ENCODE measurements around the gene RAB14.

The RAB14 gene

GRCh38 chr9:121201738-121202533 is at the start of gene RAB14:
RAB14 (minus strand) TSS chr9:121201869; CDS start chr9:121193412, 8,457 bp downstream.
- peak; percentile 100 for DNase-seq (ENCODE audit: low spot score)

GRCh38 chr9:121249563-121249962 is 47.9 kb upstream of the RAB14 start:
- DNase-seq (ENCODE audit: low spot score): peak; percentile 36

- DNase-seq (ENCODE audit: low spot score): no peak
These were observed 45.3 kb upstream of the RAB14 start for GRCh38 chr9:121246821-121247561.

- DNase-seq (ENCODE audit: low spot score): no peak
These were observed 41.3 kb upstream of the RAB14 start for GRCh38 chr9:121242959-121243346.

GRCh38 chr9:121242219-121242958 is 40.7 kb upstream of the RAB14 start:
- no peak for DNase-seq (ENCODE audit: low spot score)

- DNase-seq (ENCODE audit: low spot score): no peak
These were observed 38.9 kb upstream of the RAB14 start for GRCh38 chr9:121240472-121241135.

- no peak for DNase-seq (ENCODE audit: low spot score)
These were observed 38.2 kb upstream of the RAB14 start for GRCh38 chr9:121239851-121240250.

GRCh38 chr9:121239071-121239470 is 37.4 kb upstream of the RAB14 start:
- DNase-seq (ENCODE audit: low spot score): no peak

GRCh38 chr9:121237916-121238315 is 36.2 kb upstream of the RAB14 start:
- no peak for DNase-seq (ENCODE audit: low spot score)

- DNase-seq (ENCODE audit: low spot score): no peak
These were observed 33.8 kb upstream of the RAB14 start for GRCh38 chr9:121235512-121235911.

- no peak for DNase-seq (ENCODE audit: low spot score)
These were observed 33.1 kb upstream of the RAB14 start for GRCh38 chr9:121234832-121235161.

- no peak for DNase-seq (ENCODE audit: low spot score)
These were observed 32.5 kb upstream of the RAB14 start for GRCh38 chr9:121233906-121234831.

- DNase-seq (ENCODE audit: low spot score): no peak
These were observed 30.6 kb upstream of the RAB14 start for GRCh38 chr9:121232251-121232650.

- DNase-seq (ENCODE audit: low spot score): no peak
These were observed 28.6 kb upstream of the RAB14 start for GRCh38 chr9:121230256-121230655.

GRCh38 chr9:121227862-121228261 is 26.2 kb upstream of the RAB14 start:
- no peak for DNase-seq (ENCODE audit: low spot score)

- no peak for DNase-seq (ENCODE audit: low spot score)
These were observed 24.5 kb upstream of the RAB14 start for GRCh38 chr9:121226175-121226574.

- DNase-seq (ENCODE audit: low spot score): no peak
These were observed 23.6 kb upstream of the RAB14 start for GRCh38 chr9:121225240-121225639.

- DNase-seq (ENCODE audit: low spot score): no peak
These were observed 21.0 kb upstream of the RAB14 start for GRCh38 chr9:121222524-121223171.

- no peak for DNase-seq (ENCODE audit: low spot score)
These were observed 20.0 kb upstream of the RAB14 start for GRCh38 chr9:121221664-121222055.

- DNase-seq (ENCODE audit: low spot score): no peak
These were observed 19.5 kb upstream of the RAB14 start for GRCh38 chr9:121220996-121221663.
